Renal cortical epithelial cell (primary cell): ENCODE results near the gene TM9SF1. TPM values are rescaled to one million over a fixed set of nuclear protein-coding genes. Genes with fewer than 3 reads are reported as not detected.

Experiments used
- DNase-seq: peaks from one replicate; pipeline ENCODE4 v3.0.0-alpha.2; 2011; ENCODE audit warnings: low read depth
- total RNA-seq: library from RNA; depleted of rRNA; stranded (reverse); fragments of >200 nt; gene quantifications from 2 replicates; pipeline ENCODE4 v1.2.3, GENCODE V29; 2014

TM9SF1 gene, protein sequence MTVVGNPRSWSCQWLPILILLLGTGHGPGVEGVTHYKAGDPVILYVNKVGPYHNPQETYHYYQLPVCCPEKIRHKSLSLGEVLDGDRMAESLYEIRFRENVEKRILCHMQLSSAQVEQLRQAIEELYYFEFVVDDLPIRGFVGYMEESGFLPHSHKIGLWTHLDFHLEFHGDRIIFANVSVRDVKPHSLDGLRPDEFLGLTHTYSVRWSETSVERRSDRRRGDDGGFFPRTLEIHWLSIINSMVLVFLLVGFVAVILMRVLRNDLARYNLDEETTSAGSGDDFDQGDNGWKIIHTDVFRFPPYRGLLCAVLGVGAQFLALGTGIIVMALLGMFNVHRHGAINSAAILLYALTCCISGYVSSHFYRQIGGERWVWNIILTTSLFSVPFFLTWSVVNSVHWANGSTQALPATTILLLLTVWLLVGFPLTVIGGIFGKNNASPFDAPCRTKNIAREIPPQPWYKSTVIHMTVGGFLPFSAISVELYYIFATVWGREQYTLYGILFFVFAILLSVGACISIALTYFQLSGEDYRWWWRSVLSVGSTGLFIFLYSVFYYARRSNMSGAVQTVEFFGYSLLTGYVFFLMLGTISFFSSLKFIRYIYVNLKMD
- 75.4 and 153 TPM in 2 replicates for total RNA-seq

- peak; percentile 72 for DNase-seq
These were observed at the start of gene TM9SF1 for GRCh38 chr14:24195186-24196070. TM9SF1 (minus strand) TSS chr14:24195441; CDS start chr14:24195019, 422 bp downstream.

DNA sequence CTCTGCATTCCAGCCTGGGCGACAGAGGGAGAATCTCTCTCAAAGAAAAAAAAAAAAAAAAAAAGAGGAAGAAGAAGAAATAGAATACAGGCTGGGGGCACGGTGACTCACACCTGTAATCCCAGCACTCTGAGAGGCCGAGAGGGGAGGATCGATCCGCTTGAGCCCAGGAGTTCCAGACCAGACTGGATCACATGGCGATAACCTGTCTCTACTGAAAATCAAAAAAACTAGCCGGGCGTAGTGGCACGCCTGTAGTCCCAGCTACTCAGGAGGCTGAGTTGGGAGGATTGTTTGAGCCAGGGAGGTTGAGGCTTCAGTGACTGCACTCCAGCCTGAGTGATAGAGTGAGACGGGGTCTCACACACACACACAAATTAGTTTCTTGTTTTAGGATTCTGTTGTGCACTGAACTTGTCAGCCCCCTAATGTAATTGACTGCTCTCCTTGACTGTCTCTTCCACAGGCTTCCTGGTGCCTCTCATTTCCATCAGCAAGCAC, 48.1 kb upstream of the TM9SF1 start:
- DNase-seq, result peak; percentile 9

GRCh38 chr14:24241829-24242443, 46.7 kb upstream of the TM9SF1 start:
- DNase-seq, result peak; percentile 80

- DNase-seq, result no peak
These were observed 45.1 kb upstream of the TM9SF1 start for GRCh38 chr14:24240110-24240918.

- DNase-seq, result no peak
These were observed 43.3 kb upstream of the TM9SF1 start for GRCh38 chr14:24238527-24239037.

DNA sequence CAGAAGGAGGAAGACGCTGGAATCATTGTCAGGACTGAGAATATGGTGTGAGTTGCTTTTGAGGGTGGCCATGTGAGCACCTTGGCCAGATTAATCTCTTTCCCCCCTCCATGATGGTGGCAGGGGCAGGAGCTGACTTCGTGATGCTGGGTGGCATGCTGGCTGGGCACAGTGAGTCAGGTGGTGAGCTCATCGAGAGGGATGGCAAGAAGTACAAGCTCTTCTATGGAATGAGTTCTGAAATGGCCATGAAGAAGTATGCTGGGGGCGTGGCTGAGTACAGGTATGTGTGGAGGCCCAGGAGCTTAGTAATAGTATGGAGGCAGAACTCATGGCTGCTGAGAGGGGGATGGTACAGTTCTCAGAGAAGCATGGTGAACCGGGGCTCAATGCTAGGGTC, 42.9 kb upstream of the TM9SF1 start:
- DNase-seq, result peak; percentile 33

DNA sequence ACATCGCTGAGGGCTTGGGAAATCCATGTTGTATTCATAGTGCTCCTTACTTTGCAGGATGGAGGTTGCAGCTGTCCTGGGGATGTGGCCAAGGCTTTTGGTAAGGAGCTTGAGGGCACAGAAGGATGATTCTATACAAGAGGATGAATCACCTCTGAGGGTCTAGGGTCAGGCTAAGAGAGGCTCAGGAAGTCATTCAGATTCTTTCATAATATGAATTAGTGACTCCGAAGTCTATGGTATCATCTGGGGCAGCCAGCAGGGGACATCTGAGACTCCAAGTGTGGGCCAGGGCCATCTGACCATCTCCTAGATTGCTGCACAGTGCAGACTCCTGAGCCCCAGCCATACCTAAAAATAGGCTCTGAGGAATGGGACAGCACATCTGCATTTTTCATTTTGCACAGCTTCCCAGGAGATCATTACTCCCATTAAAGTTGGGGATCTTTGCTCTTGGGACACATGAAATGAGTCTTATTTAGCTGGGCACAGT, 42.3 kb upstream of the TM9SF1 start:
- no peak for DNase-seq

DNA sequence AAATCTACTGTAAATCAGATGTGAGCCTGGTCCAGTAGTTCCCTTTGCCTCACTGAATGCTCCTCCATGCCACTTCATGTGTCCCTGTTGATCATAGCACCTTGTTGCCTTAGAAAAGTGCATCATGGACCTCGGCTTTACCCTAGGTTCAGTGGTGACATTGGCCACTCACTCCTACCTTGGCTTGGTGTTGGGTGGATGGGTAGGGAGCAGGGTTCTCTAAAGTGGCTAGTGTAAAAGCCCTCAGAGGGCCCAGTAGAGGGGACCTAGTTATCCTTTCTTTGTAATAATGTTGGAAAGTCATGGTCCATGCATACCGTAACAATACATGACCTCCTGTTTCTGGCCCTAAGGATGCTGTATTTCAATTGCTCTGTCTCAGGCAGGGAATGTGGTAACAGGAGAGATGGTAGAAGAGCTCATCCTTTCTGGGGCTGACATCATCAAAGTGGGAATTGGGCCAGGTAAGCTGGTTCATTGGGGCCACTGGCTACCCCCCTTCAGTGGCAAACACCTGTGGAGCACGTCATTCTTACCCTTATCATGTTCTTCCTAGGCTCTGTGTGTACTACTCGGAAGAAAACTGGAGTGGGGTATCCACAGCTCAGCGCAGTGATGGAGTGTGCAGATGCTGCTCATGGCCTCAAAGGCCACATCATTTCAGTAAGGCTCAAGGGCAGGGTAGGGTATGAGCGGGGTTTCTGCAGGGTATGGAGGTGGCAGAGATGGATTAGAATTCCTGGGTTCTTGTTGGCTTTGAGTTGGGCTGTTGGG, 41.6 kb upstream of the TM9SF1 start:
- no peak for DNase-seq

DNA sequence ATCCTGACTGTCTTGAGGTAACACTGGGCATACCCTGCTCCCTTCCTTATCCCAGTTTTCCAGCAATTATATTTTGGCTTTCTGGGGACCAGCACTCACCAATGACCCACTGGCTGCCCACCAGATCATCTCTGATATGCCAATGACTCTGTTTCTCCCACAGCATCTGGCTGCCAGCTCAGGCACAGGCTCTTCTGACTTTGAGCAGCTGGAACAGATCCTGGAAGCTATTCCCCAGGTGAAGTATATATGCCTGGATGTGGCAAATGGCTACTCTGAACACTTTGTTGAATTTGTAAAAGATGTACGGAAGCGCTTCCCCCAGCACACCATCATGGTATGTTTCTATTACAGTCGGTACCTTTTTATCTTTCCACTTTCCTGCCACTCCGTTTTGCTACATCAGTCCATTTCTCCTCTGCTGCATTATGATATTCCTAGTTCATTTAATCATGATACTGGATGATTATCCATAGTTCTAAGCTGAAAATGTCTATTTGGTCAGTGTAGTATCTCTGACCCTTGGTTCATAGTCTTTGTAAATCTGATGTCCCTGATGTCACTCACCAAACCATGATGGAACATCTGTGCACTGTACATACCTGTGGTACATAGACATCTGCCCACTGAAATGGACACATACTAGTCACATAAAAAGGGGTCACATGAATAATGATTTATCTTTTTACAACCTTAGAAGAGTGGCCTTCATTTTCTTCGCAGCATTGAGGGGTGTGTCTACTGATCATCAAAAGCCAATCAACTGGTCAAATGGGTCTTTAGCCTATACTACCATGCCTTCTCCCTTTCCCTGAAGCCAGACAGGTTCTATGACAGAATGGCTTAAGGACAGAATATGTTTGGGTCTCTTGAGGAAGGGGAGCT, 40.8 kb upstream of the TM9SF1 start:
- no peak for DNase-seq

DNA sequence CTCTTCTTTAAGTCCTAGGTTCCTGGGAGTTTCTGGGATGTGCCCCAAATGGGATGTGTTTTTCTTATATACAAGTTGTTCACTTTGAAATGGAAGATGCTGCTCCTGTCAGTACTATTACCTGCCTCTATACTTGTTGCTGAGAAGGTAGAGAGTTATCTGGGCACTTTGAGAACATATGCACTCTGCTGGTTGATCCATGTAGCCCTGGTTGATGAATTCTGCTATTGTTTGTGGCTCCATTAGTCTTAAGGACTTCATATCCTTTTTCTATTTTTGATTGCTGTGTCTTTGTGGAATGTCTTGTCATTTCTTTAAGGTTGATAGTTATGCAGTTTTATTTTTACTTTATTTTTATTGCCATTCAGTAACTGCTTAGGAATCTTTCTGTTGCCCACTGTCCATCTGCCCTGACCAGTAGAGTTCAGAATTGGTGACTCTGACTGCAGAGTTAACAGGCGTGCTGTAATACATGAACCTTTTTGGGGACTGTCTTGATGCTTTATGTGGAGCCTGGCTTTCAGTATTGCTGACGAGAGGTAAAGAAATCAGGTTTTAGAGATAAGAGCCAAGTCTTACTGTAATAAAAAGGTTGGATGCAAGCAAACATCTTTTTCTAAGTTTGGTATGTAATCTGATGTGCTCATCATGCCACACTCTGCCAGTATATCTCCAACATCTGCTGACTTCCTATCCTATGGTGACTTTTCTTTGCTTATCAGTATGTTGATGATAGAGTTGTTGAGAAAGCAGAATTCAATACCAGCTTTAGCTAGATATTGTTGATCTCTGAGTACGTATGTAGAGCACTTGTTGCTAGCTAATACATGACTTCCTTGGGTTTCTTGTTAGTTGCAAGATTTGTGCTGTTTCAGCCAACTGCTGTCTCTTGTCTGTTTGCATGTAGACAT, 39.1 kb upstream of the TM9SF1 start:
- no peak for DNase-seq

DNA sequence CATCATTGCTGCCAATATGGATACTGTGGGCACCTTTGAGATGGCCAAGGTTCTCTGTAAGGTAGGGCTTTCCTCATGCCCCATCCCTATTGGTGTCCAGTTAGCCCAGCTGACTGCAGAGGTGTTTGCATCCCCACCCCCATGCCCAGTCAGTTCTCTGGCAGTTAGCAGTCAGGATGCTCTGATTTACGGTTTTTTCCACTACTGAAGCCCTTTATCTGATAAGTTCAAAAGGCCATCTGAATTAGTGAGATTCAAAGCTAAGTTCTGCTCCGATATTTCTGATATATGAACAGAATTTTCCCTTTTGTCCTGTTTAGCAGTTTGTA, 38.3 kb upstream of the TM9SF1 start:
- DNase-seq, result no peak

- no peak for DNase-seq
These were observed 37.6 kb upstream of the TM9SF1 start, which contains the start of gene GMPR2 for GRCh38 chr14:24232645-24233537. GMPR2 (plus strand) TSS chr14:24232929; CDS start chr14:24233254, 325 bp downstream.

GRCh38 chr14:24232121-24232644, 36.9 kb upstream of the TM9SF1 start, which contains the start of gene NEDD8:
NEDD8 (minus strand) TSS chr14:24232367; CDS start chr14:24232267, 100 bp downstream.
- DNase-seq, result peak; percentile 84

DNA sequence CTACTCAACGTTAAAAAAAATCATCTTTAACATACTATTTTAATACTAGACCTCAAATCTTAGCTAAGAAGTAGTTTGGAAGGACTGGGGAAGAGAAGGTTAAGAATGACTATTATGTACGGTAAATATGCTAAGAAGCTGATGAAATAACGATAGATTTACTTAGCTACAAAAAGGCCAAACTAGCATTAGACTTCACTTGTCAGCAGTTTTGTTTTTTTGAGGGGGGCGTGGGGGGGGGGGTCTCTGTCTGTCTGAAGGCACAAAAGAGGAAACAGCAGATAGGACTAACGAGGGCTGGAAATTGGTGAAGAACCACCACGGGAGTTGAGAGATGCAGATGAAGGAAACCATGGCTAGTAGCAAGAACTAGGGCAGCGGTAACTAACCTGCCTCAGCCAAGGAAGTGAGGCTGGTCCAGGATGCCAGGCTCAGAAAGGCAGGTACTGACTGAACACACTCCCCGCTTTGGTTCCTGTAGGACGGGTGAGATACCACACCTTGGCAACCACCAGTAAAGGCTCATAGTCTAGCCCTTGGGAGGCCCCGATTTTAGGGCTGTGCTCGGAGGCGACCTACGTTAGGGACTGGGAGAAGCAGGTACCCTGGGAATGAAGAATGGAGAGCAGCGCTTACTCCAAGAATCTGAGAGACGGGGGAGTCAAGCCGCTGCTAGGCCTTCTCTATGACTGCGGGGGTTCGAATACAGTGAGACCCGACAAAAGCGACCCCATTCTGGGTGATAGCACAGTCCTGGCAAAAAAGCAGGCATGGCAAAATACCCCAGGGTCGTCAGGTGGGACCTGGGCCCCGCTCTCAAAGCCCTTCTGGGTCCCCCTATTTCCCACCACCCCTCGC, 36.3 kb upstream of the TM9SF1 start:
- DNase-seq, result no peak

DNA sequence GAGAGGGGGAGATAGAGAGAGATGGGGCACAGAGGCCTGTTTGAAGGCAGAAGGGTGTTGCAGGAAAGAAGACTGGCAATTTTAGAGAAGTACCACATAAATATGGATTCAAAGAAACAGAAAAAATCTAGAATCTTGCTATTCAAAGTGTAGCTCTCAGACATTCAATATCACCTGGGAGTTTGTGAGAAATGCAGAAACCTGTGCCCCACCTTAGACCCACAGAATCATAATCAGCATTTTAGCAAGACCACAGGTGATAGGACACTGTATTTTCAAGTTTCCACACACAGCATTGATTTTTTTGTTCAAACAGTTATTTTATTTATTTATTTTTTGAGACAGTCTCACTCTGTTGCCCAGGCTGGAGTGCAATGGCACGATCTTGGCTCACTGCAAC, 33.7 kb upstream of the TM9SF1 start:
- no peak for DNase-seq
